Esophagus muscularis mucosa (tissue), 3 donors: Measurements from ENCODE around the gene ACER3.

Experiments
- POLR2A ChIP-seq: fragments of 450-650 bp; IDR thresholded peaks from one replicate; pipeline ENCODE4 v1.6.1; 2017; ENCODE audit warnings: antibody characterized with exemption, moderate library complexity, mild to moderate bottlenecking, low read depth
- POLR2AphosphoS5 ChIP-seq, 2 donors: sonication (generic); formaldehyde crosslinking; IDR thresholded peaks; one replicate each; pipeline ENCODE4 v1.6.1; 2017; ENCODE audit warnings: antibody characterized with exemption in 2 of 2
- TF ChIP-seq, protein P1 (sequence below), 3 experiments: fragments of 200-600 bp in 2 of 3; fragments of 450-650 bp in 1 of 3; sonication (generic) in 2 of 3; IDR thresholded peaks; one replicate each; pipeline ENCODE4 v1.5.1; 2017 to 2019; ENCODE audit warnings: antibody characterized with exemption in 3 of 3, mild to moderate bottlenecking in 2 of 3, moderate library complexity in 1 of 3

DNA sequence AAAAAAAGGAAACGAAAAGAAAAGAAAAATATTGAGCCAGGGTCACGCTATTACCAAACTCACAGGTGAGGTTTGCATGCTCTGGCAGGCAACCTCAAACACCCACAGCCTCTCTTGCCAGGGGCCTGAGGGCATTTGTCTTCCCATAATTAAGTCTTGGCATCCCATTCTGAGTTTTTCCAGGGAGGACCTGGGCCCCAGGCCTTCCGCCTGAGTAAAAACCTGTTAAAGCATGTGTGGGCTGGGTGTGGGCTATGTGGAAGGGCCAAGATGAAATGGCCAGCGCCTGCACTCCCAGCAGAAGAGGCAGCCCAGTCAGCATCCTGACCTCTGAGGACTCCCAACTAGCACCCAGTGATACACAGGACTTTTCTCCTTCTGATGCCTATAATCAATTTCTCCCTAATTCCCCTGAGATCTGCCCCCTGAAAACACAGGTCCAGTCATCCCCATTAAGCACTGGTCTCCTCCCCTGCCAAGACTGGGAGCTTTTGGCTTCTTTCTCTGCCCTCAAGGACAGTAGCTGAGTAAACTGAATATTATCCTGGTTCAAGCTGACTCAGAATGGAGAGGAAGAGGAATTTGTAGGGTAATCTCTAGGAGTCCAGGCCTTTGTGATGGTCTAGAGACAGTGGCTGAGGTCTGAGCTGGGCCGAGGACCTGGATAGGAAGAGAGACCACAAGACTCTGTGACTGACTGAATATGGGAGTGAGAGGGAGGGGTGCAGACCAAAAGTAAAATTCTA lies 35.6 kb upstream of the ACER3 start:
- TF ChIP-seq POLR2A (no peak), POLR2AphosphoS5 (IDR thresholded peaks at IDR 0.05) (no peak)
- TF ChIP-seq, protein P1, sequence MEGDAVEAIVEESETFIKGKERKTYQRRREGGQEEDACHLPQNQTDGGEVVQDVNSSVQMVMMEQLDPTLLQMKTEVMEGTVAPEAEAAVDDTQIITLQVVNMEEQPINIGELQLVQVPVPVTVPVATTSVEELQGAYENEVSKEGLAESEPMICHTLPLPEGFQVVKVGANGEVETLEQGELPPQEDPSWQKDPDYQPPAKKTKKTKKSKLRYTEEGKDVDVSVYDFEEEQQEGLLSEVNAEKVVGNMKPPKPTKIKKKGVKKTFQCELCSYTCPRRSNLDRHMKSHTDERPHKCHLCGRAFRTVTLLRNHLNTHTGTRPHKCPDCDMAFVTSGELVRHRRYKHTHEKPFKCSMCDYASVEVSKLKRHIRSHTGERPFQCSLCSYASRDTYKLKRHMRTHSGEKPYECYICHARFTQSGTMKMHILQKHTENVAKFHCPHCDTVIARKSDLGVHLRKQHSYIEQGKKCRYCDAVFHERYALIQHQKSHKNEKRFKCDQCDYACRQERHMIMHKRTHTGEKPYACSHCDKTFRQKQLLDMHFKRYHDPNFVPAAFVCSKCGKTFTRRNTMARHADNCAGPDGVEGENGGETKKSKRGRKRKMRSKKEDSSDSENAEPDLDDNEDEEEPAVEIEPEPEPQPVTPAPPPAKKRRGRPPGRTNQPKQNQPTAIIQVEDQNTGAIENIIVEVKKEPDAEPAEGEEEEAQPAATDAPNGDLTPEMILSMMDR (IDR thresholded peaks at IDR 0.05), result no peak
